MM.1S (cell line): ENCODE measurements around the gene GPC5.
"Not testable (repeated sequence)": the region's sequence is repeated elsewhere in the genome, so short reads cannot be mapped to it uniquely, and the experiment has no call there.

Experiments used
- DNase-seq: peaks from one replicate; pipeline ENCODE4 v3.0.0-alpha.2; 2015
- H2AFZ ChIP-seq: fragments of 300-600 bp; sonication (generic); 2 replicates; pipeline ENCODE4 v1.6.0; 2016; ENCODE audit warnings: antibody characterized with exemption, low read length
- H3F3A ChIP-seq: fragments of 300-600 bp; sonication (generic); 2 replicates; pipeline ENCODE4 v1.6.1; 2016; ENCODE audit warnings: mild to moderate bottlenecking, antibody characterized with exemption, low read length, moderate library complexity, mixed read lengths; ENCODE audit not compliant: insufficient read depth
- H3K27ac ChIP-seq: fragments of 300-600 bp; sonication (generic); 2 replicates; pipeline ENCODE4 v1.5.1; 2016; ENCODE audit warnings: mild to moderate bottlenecking, low read length
- H3K27me3 ChIP-seq: fragments of 300-600 bp; sonication (generic); replicated peaks from 2 replicates; pipeline ENCODE4 v1.6.0; 2016; ENCODE audit warnings: low read length; ENCODE audit not compliant: insufficient read depth
- H3K36me3 ChIP-seq: fragments of 300-600 bp; sonication (generic); replicated peaks from 2 replicates; pipeline ENCODE4 v1.6.1; 2016; ENCODE audit warnings: mild to moderate bottlenecking, low read length, mixed read lengths; ENCODE audit not compliant: insufficient read depth
- H3K4me1 ChIP-seq: fragments of 300-600 bp; sonication (generic); 2 replicates; pipeline ENCODE4 v1.6.1; 2016; ENCODE audit warnings: low read length, mixed read lengths
- H3K4me2 ChIP-seq: fragments of 300-600 bp; sonication (generic); 2 replicates; pipeline ENCODE4 v1.6.0; 2016; ENCODE audit warnings: low read depth, low read length
- H3K4me3 ChIP-seq: fragments of 300-600 bp; sonication (generic); 2 replicates; pipeline ENCODE4 v1.5.1; 2016; ENCODE audit warnings: low read length, mixed read lengths
- H3K79me2 ChIP-seq: fragments of 300-600 bp; sonication (generic); 2 replicates; pipeline ENCODE4 v1.6.1; 2016; ENCODE audit warnings: mixed run types, low read length, mixed read lengths
- H3K9ac ChIP-seq: fragments of 300-600 bp; sonication (generic); 2 replicates; pipeline ENCODE4 v1.6.1; 2016; ENCODE audit warnings: low read length, mixed read lengths
- H3K9me2 ChIP-seq: fragments of 300-600 bp; sonication (generic); replicated peaks from 2 replicates; pipeline ENCODE4 v1.6.1; 2016; ENCODE audit warnings: mild to moderate bottlenecking, low read length, mixed read lengths; ENCODE audit not compliant: insufficient read depth
- H3K9me3 ChIP-seq: fragments of 300-600 bp; sonication (generic); replicated peaks from 2 replicates; pipeline ENCODE4 v1.6.1; 2016; ENCODE audit warnings: mild to moderate bottlenecking, low read length, mixed read lengths; ENCODE audit not compliant: insufficient read depth
- H4K20me1 ChIP-seq: fragments of 300-600 bp; sonication (generic); 2 replicates; pipeline ENCODE4 v1.6.1; 2016; ENCODE audit warnings: mild to moderate bottlenecking, low read length, moderate library complexity, mixed read lengths; ENCODE audit not compliant: insufficient read depth
- EZH2 ChIP-seq: fragments of 300-600 bp; sonication (generic); optimal IDR thresholded peaks from 2 replicates; pipeline ENCODE3; 2017; ENCODE audit warnings: low read depth, mild to moderate bottlenecking, antibody characterized with exemption, low read length, mixed read lengths
- EZH2phosphoT487 ChIP-seq: fragments of 300-600 bp; sonication (generic); IDR thresholded peaks from 2 replicates; pipeline ENCODE4 v1.6.1; 2018; ENCODE audit warnings: antibody characterized with exemption, low read length
- TF ChIP-seq, protein P1 (sequence below): fragments of 300-600 bp; sonication (generic); IDR thresholded peaks from 2 replicates; pipeline ENCODE4 v1.5.1; 2016; ENCODE audit warnings: antibody characterized with exemption, low read length, mixed read lengths

Gene GPC5

GRCh38 chr13:91797567-91797966 is 399.1 kb downstream of the GPC5 start:
- TF ChIP-seq EZH2phosphoT487 (no peak), EZH2 (no peak)
- TF ChIP-seq, protein P1, sequence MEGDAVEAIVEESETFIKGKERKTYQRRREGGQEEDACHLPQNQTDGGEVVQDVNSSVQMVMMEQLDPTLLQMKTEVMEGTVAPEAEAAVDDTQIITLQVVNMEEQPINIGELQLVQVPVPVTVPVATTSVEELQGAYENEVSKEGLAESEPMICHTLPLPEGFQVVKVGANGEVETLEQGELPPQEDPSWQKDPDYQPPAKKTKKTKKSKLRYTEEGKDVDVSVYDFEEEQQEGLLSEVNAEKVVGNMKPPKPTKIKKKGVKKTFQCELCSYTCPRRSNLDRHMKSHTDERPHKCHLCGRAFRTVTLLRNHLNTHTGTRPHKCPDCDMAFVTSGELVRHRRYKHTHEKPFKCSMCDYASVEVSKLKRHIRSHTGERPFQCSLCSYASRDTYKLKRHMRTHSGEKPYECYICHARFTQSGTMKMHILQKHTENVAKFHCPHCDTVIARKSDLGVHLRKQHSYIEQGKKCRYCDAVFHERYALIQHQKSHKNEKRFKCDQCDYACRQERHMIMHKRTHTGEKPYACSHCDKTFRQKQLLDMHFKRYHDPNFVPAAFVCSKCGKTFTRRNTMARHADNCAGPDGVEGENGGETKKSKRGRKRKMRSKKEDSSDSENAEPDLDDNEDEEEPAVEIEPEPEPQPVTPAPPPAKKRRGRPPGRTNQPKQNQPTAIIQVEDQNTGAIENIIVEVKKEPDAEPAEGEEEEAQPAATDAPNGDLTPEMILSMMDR: no peak
- Histone ChIP-seq H3K4me2 (no peak overlapping the region), H4K20me1 (no peaks in the 10 kb centered on the region), H3K4me1 (no peaks in the 10 kb centered on the region), H3K79me2 (no peaks in the 10 kb centered on the region), H3K27ac (no peak overlapping the region), H3K27me3 (no peaks in the 10 kb centered on the region), H3K4me3 (no peak overlapping the region), H3K9me3 (no peaks in the 10 kb centered on the region), H2AFZ (no peak overlapping the region), H3K9me2 (no peaks in the 10 kb centered on the region), H3F3A (no peaks in the 10 kb centered on the region), H3K9ac (no peak overlapping the region), H3K36me3 (no peaks in the 10 kb centered on the region)
- no peak for DNase-seq

GRCh38 chr13:91798338-91798737 is 399.9 kb downstream of the GPC5 start:
- not testable (repeated sequence) for H3K4me1 ChIP-seq, H3K4me2 ChIP-seq, H3K79me2 ChIP-seq, H3F3A ChIP-seq, H3K4me3 ChIP-seq, H2AFZ ChIP-seq, H3K9me3 ChIP-seq, H3K9ac ChIP-seq, DNase-seq, H3K36me3 ChIP-seq, H3K27ac ChIP-seq, H3K9me2 ChIP-seq, H3K27me3 ChIP-seq, H4K20me1 ChIP-seq

GRCh38 chr13:91801772-91802171 is 403.4 kb downstream of the GPC5 start:
- not testable (repeated sequence) for H3K4me2 ChIP-seq, H3K9ac ChIP-seq, DNase-seq, H3K27ac ChIP-seq, H3K36me3 ChIP-seq, H3K4me3 ChIP-seq, H3K79me2 ChIP-seq, H3K4me1 ChIP-seq, H3K9me3 ChIP-seq, H3K27me3 ChIP-seq, H4K20me1 ChIP-seq, H2AFZ ChIP-seq, H3F3A ChIP-seq, H3K9me2 ChIP-seq

DNA sequence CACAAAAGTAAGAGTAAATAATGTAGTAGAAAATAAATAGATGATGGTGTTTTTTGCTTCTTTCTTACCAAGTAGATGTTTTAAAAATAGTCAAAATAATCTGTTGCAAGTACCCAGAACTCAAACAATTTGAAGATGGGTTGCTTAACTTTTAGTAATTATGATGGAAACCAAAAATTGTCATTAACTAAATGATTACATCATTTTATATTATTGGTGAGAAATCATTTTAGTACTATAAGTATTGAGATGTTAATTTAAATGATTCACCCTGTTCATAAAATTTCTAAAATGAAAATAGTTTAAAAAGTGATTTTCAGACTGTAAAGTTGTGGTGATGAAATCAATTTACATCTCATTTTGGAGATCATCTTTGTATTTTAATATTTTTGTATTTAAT is 404.5 kb downstream of the GPC5 start:
- H3F3A ChIP-seq: no peaks in the 10 kb centered on the region
- TF ChIP-seq EZH2phosphoT487: no peak
- no peak for TF ChIP-seq EZH2
- TF ChIP-seq, protein P1: no peak
- no peaks in the 10 kb centered on the region for H3K79me2 ChIP-seq
- H3K27ac ChIP-seq: no peak overlapping the region
- H4K20me1 ChIP-seq: no peaks in the 10 kb centered on the region
- DNase-seq: no peak
- H3K9ac ChIP-seq: no peak overlapping the region
- H3K4me2 ChIP-seq: no peak overlapping the region
- no peaks in the 10 kb centered on the region for H3K36me3 ChIP-seq
- H3K27me3 ChIP-seq: no peaks in the 10 kb centered on the region
- no peaks in the 10 kb centered on the region for H3K9me3 ChIP-seq
- H2AFZ ChIP-seq: no peak overlapping the region
- H3K9me2 ChIP-seq: no peaks in the 10 kb centered on the region
- no peaks in the 10 kb centered on the region for H3K4me1 ChIP-seq
- H3K4me3 ChIP-seq: no peak overlapping the region
